HFFc6 (cell line): Measurements from ENCODE around the gene CYP26A1. TPM values are rescaled to one million over a fixed set of nuclear protein-coding genes. Genes with fewer than 3 reads are reported as not detected.
A peak's percentile ranks its signal among the peaks of the same experiment; 100 is the strongest.

Experiments used
- DNase-seq: peaks from one replicate; pipeline ENCODE4 v3.0.0-alpha.2; 2018
- H3K27ac Mint-ChIP-seq: 2 replicates; pipeline ENCODE4 v1.8.0; 2020; ENCODE audit warnings: mild to moderate bottlenecking, mixed read lengths
- H3K27me3 Mint-ChIP-seq: 2 replicates; pipeline ENCODE4 v1.8.0; 2021; ENCODE audit warnings: mild to moderate bottlenecking, moderate library complexity, mixed read lengths; ENCODE audit not compliant: insufficient read depth
- H3K36me3 Mint-ChIP-seq: 2 replicates; pipeline ENCODE4 v1.8.0; 2021; ENCODE audit warnings: low read depth, mixed read lengths
- H3K4me1 Mint-ChIP-seq: 2 replicates; pipeline ENCODE4 v1.8.0; 2020; ENCODE audit warnings: low read depth, mixed read lengths
- H3K4me3 Mint-ChIP-seq: 2 replicates; pipeline ENCODE4 v1.8.0; 2020; ENCODE audit warnings: mild to moderate bottlenecking, moderate library complexity, mixed read lengths
- H3K9me3 Mint-ChIP-seq: 2 replicates; pipeline ENCODE4 v1.8.0; 2020; ENCODE audit warnings: mild to moderate bottlenecking, mixed read lengths
- CTCF ChIP-seq: fragments of 200-600 bp; sonication (generic); IDR thresholded peaks from 2 replicates; pipeline ENCODE4 v1.5.0; 2021; ENCODE audit warnings: antibody characterized with exemption, mild to moderate bottlenecking
- total RNA-seq, 6 experiments: library from RNA; stranded (reverse); fragmentation: NEBNext Ultra II Directional; extraction: Animal tissue kit (Norgen Biotek cat#: 25700); gene quantifications; 2 replicates in 1 of 6; 3 replicates in 5 of 6; pipeline ENCODE4 v1.2.3, GENCODE V29; 2021

Gene CYP26A1
- total RNA-seq, 6 experiments from 2014 or later: not detected

DNA sequence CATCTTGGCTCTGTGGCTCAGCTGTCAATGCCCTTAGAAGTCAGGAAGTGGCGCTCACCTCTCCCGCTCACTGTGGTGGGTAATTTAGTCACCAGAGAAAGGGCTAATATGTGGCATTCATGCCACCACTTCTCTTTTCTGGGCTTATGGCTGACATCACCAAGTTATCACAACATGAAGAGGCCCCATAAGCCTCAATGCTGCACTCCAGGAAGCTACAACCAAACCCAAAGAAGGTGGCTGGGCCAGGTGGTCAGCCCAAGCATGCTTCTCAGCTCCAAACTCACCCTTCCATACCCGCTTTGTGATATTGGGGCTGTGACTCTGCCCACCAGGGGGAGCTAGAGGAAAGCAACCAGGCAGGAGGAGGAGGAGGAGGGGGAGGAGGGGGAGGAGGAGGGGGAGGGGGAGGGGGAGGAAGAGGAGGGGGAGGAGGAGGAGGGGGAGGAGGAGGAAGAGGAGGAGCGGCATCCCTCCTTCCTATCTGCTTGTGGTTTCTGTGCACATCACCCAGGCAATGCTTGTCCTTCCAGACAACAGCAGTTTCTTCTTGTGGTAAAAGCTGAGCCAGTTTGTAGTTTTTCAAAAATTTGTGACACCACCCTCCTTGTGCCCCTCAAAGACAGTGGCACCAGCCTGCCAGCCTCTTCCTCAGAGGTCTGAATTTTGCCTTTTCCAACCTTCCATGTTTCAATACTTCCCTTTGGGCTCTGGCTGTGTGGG lies 42.1 kb downstream of the CYP26A1 start:
- Mint-ChIP-seq H3K27me3 (peaks cover 24% of the 10 kb centered on the region), H3K4me3 (no peak overlapping the region), H3K36me3 (no peaks in the 10 kb centered on the region), H3K4me1 (no peaks in the 10 kb centered on the region; the same call in 1 of the 2 replicates), H3K27ac (no peak overlapping the region), H3K9me3 (no peaks in the 10 kb centered on the region)
- TF ChIP-seq CTCF: peak; percentile 67
- DNase-seq: peak; percentile 46

DNA sequence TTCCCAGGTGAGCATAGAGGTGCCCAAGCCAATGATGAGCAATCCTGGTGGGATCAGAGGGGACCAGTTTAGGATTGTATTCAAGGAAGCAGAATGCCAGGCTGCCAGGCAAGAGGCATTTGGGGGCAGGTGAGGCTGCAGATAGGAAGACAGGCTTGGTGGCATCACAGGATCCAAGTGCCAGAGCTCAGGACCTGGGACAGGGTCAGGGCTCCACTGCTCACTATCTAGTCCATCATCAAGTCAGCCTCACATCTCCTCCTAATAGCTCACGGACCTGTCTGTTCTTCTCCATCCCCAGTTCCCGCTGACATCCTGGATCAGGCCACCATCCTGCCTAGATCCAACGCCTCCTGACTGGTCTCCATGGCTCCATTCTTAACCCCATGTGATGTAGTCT lies 47.6 kb downstream of the CYP26A1 start:
- Mint-ChIP-seq H3K4me3 (no peak overlapping the region), H3K27me3 (peaks cover 26% of the 10 kb centered on the region), H3K27ac (no peak overlapping the region), H3K4me1 (no peaks in the 10 kb centered on the region; the same call in 1 of the 2 replicates), H3K9me3 (peaks cover 12% of the 10 kb centered on the region), H3K36me3 (peaks cover 3% of the 10 kb centered on the region)
- DNase-seq: no peak
- no peak for TF ChIP-seq CTCF

GRCh38 chr10:93123766-93124165 lies 50.1 kb downstream of the CYP26A1 start:
- peaks cover 10% of the 10 kb centered on the region for H3K36me3 Mint-ChIP-seq
- peaks cover 31% of the 10 kb centered on the region for H3K27me3 Mint-ChIP-seq
- no peaks in the 10 kb centered on the region for H3K4me1 Mint-ChIP-seq
- DNase-seq: no peak
- no peak overlapping the region for H3K27ac Mint-ChIP-seq
- TF ChIP-seq CTCF: no peak
- peaks cover 30% of the 10 kb centered on the region for H3K9me3 Mint-ChIP-seq
- no peak overlapping the region for H3K4me3 Mint-ChIP-seq

GRCh38 chr10:93124580-93125318 lies 51.1 kb downstream of the CYP26A1 start:
- H3K36me3 Mint-ChIP-seq: peaks cover 13% of the 10 kb centered on the region
- TF ChIP-seq CTCF: no peak
- H3K27me3 Mint-ChIP-seq: peaks cover 25% of the 10 kb centered on the region
- H3K9me3 Mint-ChIP-seq: peaks cover 34% of the 10 kb centered on the region
- H3K27ac Mint-ChIP-seq: no peak overlapping the region
- H3K4me1 Mint-ChIP-seq: no peaks in the 10 kb centered on the region
- no peak overlapping the region for H3K4me3 Mint-ChIP-seq
- no peak for DNase-seq

DNA sequence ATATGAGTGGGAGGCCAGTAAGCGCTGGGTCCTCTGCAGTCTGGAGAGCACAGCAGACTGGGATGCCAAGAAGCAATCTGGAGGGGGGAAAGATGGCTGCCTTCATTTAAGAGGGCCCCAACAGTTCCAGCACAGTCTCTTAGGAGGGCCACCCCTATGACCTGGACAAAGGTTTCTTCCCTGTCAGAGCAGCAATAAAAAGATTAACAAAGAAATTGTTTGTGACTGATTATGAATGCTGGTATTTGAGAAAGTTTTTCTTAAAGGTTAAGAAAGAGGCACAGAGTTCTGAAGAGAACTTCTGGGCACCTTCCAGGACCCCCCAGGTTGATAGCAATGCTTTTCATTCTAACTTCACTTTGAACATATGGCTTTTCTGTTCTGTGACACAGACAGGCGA lies 52.3 kb downstream of the CYP26A1 start:
- H3K27me3 Mint-ChIP-seq: peaks cover 21% of the 10 kb centered on the region
- no peak overlapping the region for H3K27ac Mint-ChIP-seq
- DNase-seq: no peak
- H3K4me1 Mint-ChIP-seq: no peaks in the 10 kb centered on the region
- H3K9me3 Mint-ChIP-seq: peaks cover 34% of the 10 kb centered on the region
- TF ChIP-seq CTCF: no peak
- H3K4me3 Mint-ChIP-seq: no peak overlapping the region
- H3K36me3 Mint-ChIP-seq: peaks cover 13% of the 10 kb centered on the region
